ENCODE measurements around the gene KMT2C.
"Not testable (repeated sequence)": the region's sequence is repeated elsewhere in the genome, so short reads cannot be mapped to it uniquely, and the experiment has no call there.

Gene KMT2C

GRCh38 chr7:152399344-152399743 is 36.5 kb downstream of the KMT2C start:
- Histone ChIP-seq H3K27ac (ENCODE audit: low read length) (no peak overlapping the region), H3K9ac (ENCODE audit: low read length) (no peak overlapping the region), H2AFZ (ENCODE audit: low read length) (no peak overlapping the region), H3K9me2 (replicated peaks; ENCODE audit: insufficient read depth, low read length) (no peaks in the 10 kb centered on the region), H3K36me3 (replicated peaks; ENCODE audit: insufficient read depth, low read length) (no peaks in the 10 kb centered on the region), H3K27me3 (replicated peaks; ENCODE audit: insufficient read depth, low read length) (no peaks in the 10 kb centered on the region), H3K4me1 (ENCODE audit: low read length) (no peaks in the 10 kb centered on the region), H3F3A (ENCODE audit: insufficient read depth, low read length) (no peaks in the 10 kb centered on the region), H4K20me1 (ENCODE audit: insufficient read depth, low read length) (peaks cover 40% of the 10 kb centered on the region), H3K79me2 (ENCODE audit: low read length) (peaks cover 99% of the 10 kb centered on the region), H3K9me3 (replicated peaks; ENCODE audit: insufficient read depth, low read length) (no peaks in the 10 kb centered on the region), H3K4me3 (ENCODE audit: low read length) (no peak overlapping the region), H3K4me2 (ENCODE audit: low read depth, low read length) (no peak overlapping the region)
- DNase-seq: no peak
- TF ChIP-seq CTCF (IDR thresholded peaks at IDR 0.05; ENCODE audit: low read length) (no peak), EZH2phosphoT487 (IDR thresholded peaks at IDR 0.05; ENCODE audit: low read length) (no peak), EZH2 (optimal IDR thresholded peaks at IDR 0.05; ENCODE audit: low read depth, low read length) (no peak)

- H3K79me2 ChIP-seq (ENCODE audit: low read length): peaks cover 99% of the 10 kb centered on the region
- H3K4me3 ChIP-seq (ENCODE audit: low read length): no peak overlapping the region
- no peaks in the 10 kb centered on the region for H3K9me2 ChIP-seq (replicated peaks; ENCODE audit: insufficient read depth, low read length)
- H3F3A ChIP-seq (ENCODE audit: insufficient read depth, low read length): no peaks in the 10 kb centered on the region
- H4K20me1 ChIP-seq (ENCODE audit: insufficient read depth, low read length): peaks cover 54% of the 10 kb centered on the region
- no peak overlapping the region for H3K27ac ChIP-seq (ENCODE audit: low read length)
- DNase-seq: no peak
- no peak overlapping the region for H2AFZ ChIP-seq (ENCODE audit: low read length)
- no peak for TF ChIP-seq EZH2phosphoT487 (IDR thresholded peaks at IDR 0.05; ENCODE audit: low read length)
- no peak for TF ChIP-seq CTCF (IDR thresholded peaks at IDR 0.05; ENCODE audit: low read length)
- no peak for TF ChIP-seq EZH2 (optimal IDR thresholded peaks at IDR 0.05; ENCODE audit: low read depth, low read length)
- H3K4me1 ChIP-seq (ENCODE audit: low read length): no peaks in the 10 kb centered on the region
- H3K9me3 ChIP-seq (replicated peaks; ENCODE audit: insufficient read depth, low read length): no peaks in the 10 kb centered on the region
- no peaks in the 10 kb centered on the region for H3K27me3 ChIP-seq (replicated peaks; ENCODE audit: insufficient read depth, low read length)
- H3K36me3 ChIP-seq (replicated peaks; ENCODE audit: insufficient read depth, low read length): no peaks in the 10 kb centered on the region
- H3K4me2 ChIP-seq (ENCODE audit: low read depth, low read length): no peak overlapping the region
- no peak overlapping the region for H3K9ac ChIP-seq (ENCODE audit: low read length)
Measured at GRCh38 chr7:152395112-152395511, 40.7 kb downstream of the KMT2C start.

GRCh38 chr7:152394214-152394613 is 41.6 kb downstream of the KMT2C start:
- peak; percentile 9; the same call in 1 of the 2 replicates for TF ChIP-seq CTCF (IDR thresholded peaks at IDR 0.05; ENCODE audit: low read length)
- Histone ChIP-seq H3K79me2 (ENCODE audit: low read length) (peaks cover 99% of the 10 kb centered on the region), H4K20me1 (ENCODE audit: insufficient read depth, low read length) (peaks cover 49% of the 10 kb centered on the region)
- H3F3A ChIP-seq (ENCODE audit: insufficient read depth, low read length); H3K27me3 ChIP-seq (replicated peaks; ENCODE audit: insufficient read depth, low read length); H3K4me2 ChIP-seq (ENCODE audit: low read depth, low read length); H3K36me3 ChIP-seq (replicated peaks; ENCODE audit: insufficient read depth, low read length); H3K9me3 ChIP-seq (replicated peaks; ENCODE audit: insufficient read depth, low read length); H2AFZ ChIP-seq (ENCODE audit: low read length); H3K4me3 ChIP-seq (ENCODE audit: low read length); H3K27ac ChIP-seq (ENCODE audit: low read length); H3K4me1 ChIP-seq (ENCODE audit: low read length); DNase-seq; H3K9ac ChIP-seq (ENCODE audit: low read length); H3K9me2 ChIP-seq (replicated peaks; ENCODE audit: insufficient read depth, low read length): not testable (repeated sequence)
